ENCODE results near the gene LAMC3.
"Not testable (repeated sequence)": the region's sequence is repeated elsewhere in the genome, so short reads cannot be mapped to it uniquely, and the experiment has no call there.

LAMC3 gene

GRCh38 chr9:130992682-130993032 lies 16.3 kb upstream of the LAMC3 start:
- no peaks in the 10 kb centered on the region for H3K4me1 Mint-ChIP-seq
- DNase-seq = no peak
- no peak overlapping the region for H3K27ac Mint-ChIP-seq
- no peak for ATAC-seq (replicated peaks)
- no peak overlapping the region for H3K4me3 Mint-ChIP-seq
- H3K27me3 Mint-ChIP-seq = peaks cover 6 to 12% of the 10 kb centered on the region in 2 donors
- H3K36me3 Mint-ChIP-seq = no peaks in the 10 kb centered on the region
- H3K9me3 Mint-ChIP-seq = peaks cover 3 to 6% of the 10 kb centered on the region in 2 donors

GRCh38 chr9:130993303-130994030 lies 15.5 kb upstream of the LAMC3 start:
- no peak for ATAC-seq (replicated peaks)
- Mint-ChIP-seq H3K27ac (no peak overlapping the region), H3K27me3 (peaks cover 11 to 12% of the 10 kb centered on the region in 2 donors), H3K36me3 (no peaks in the 10 kb centered on the region), H3K4me3 (no peak overlapping the region), H3K9me3 (peaks cover 2 to 4% of the 10 kb centered on the region in 2 donors), H3K4me1 (no peaks in the 10 kb centered on the region)
- DNase-seq = no peak

GRCh38 chr9:130994135-130995085 lies 14.6 kb upstream of the LAMC3 start:
- no peak for DNase-seq
- Mint-ChIP-seq H3K9me3 (no peaks in the 10 kb centered on the region), H3K4me3 (no peak overlapping the region), H3K4me1 (peaks cover 0 to 2% of the 10 kb centered on the region in 2 donors), H3K27me3 (peaks cover 18 to 20% of the 10 kb centered on the region in 2 donors), H3K36me3 (no peaks in the 10 kb centered on the region), H3K27ac (no peak overlapping the region)
- no peak for ATAC-seq (replicated peaks)

- H3K4me3 Mint-ChIP-seq = no peak overlapping the region
- no peaks in the 10 kb centered on the region for H3K9me3 Mint-ChIP-seq
- no peak overlapping the region for H3K27ac Mint-ChIP-seq
- no peaks in the 10 kb centered on the region for H3K36me3 Mint-ChIP-seq
- peak; percentile 44 to 54 for ATAC-seq (replicated peaks)
- peaks cover 18 to 24% of the 10 kb centered on the region in 2 donors for H3K27me3 Mint-ChIP-seq
- H3K4me1 Mint-ChIP-seq = peaks cover 0 to 2% of the 10 kb centered on the region in 2 donors
- no peak for DNase-seq
Observed at GRCh38 chr9:130995086-130996011, 13.6 kb upstream of the LAMC3 start.

- no peak overlapping the region for H3K27ac Mint-ChIP-seq
- no peak overlapping the region for H3K4me3 Mint-ChIP-seq
- DNase-seq (no peak), ATAC-seq (replicated peaks) (no peak)
- peaks cover 0 to 2% of the 10 kb centered on the region in 2 donors for H3K4me1 Mint-ChIP-seq
- no peaks in the 10 kb centered on the region for H3K9me3 Mint-ChIP-seq
- H3K36me3 Mint-ChIP-seq = no peaks in the 10 kb centered on the region
- H3K27me3 Mint-ChIP-seq = peaks cover 18 to 32% of the 10 kb centered on the region in 2 donors
Observed at GRCh38 chr9:130996205-130996604, 12.8 kb upstream of the LAMC3 start.

GRCh38 chr9:130996676-130997394 lies 12.1 kb upstream of the LAMC3 start:
- peaks cover 0 to 2% of the 10 kb centered on the region in 2 donors for H3K4me1 Mint-ChIP-seq
- no peak overlapping the region for H3K4me3 Mint-ChIP-seq
- H3K9me3 Mint-ChIP-seq = no peaks in the 10 kb centered on the region
- peaks cover 15 to 39% of the 10 kb centered on the region in 2 donors for H3K27me3 Mint-ChIP-seq
- ATAC-seq (replicated peaks) (no peak), DNase-seq (no peak)
- no peak overlapping the region for H3K27ac Mint-ChIP-seq
- H3K36me3 Mint-ChIP-seq = no peaks in the 10 kb centered on the region

GRCh38 chr9:130997395-130997684 lies 11.6 kb upstream of the LAMC3 start:
- Mint-ChIP-seq H3K27me3 (peaks cover 13 to 41% of the 10 kb centered on the region in 2 donors), H3K4me3 (no peak overlapping the region), H3K27ac (no peak overlapping the region), H3K4me1 (peaks cover 0 to 2% of the 10 kb centered on the region in 2 donors), H3K9me3 (no peaks in the 10 kb centered on the region), H3K36me3 (no peaks in the 10 kb centered on the region)
- ATAC-seq (replicated peaks) (no peak), DNase-seq (no peak)

GRCh38 chr9:130997925-130998596 lies 10.9 kb upstream of the LAMC3 start:
- H3K27ac Mint-ChIP-seq = no peak overlapping the region
- H3K9me3 Mint-ChIP-seq = no peaks in the 10 kb centered on the region
- peaks cover 10 to 46% of the 10 kb centered on the region in 2 donors for H3K27me3 Mint-ChIP-seq
- H3K4me1 Mint-ChIP-seq = peaks cover 0 to 2% of the 10 kb centered on the region in 2 donors
- peak; percentile 77 to 82 for ATAC-seq (replicated peaks)
- H3K36me3 Mint-ChIP-seq = no peaks in the 10 kb centered on the region
- no peak overlapping the region for H3K4me3 Mint-ChIP-seq
- DNase-seq = peak; percentile 11

- H3K4me1 Mint-ChIP-seq = peaks cover 0 to 2% of the 10 kb centered on the region in 2 donors
- no peaks in the 10 kb centered on the region for H3K9me3 Mint-ChIP-seq
- H3K27me3 Mint-ChIP-seq = peaks cover 10 to 46% of the 10 kb centered on the region in 2 donors
- no peak overlapping the region for H3K27ac Mint-ChIP-seq
- DNase-seq (no peak), ATAC-seq (replicated peaks) (no peak)
- no peaks in the 10 kb centered on the region for H3K36me3 Mint-ChIP-seq
- H3K4me3 Mint-ChIP-seq = no peak overlapping the region
Observed at GRCh38 chr9:130998597-130999244, 10.3 kb upstream of the LAMC3 start.

- Mint-ChIP-seq H3K9me3 (no peaks in the 10 kb centered on the region), H3K4me3 (no peak overlapping the region), H3K4me1 (peaks cover 0 to 2% of the 10 kb centered on the region in 2 donors), H3K27ac (no peak overlapping the region), H3K36me3 (no peaks in the 10 kb centered on the region), H3K27me3 (peaks cover 8 to 42% of the 10 kb centered on the region in 2 donors)
- DNase-seq (no peak), ATAC-seq (replicated peaks) (no peak)
Observed at GRCh38 chr9:130999245-130999623, 9.7 kb upstream of the LAMC3 start.

GRCh38 chr9:131000526-131000925 lies 8.4 kb upstream of the LAMC3 start:
- H3K4me1 Mint-ChIP-seq; DNase-seq; ATAC-seq (replicated peaks); H3K27ac Mint-ChIP-seq; H3K36me3 Mint-ChIP-seq; H3K9me3 Mint-ChIP-seq; H3K4me3 Mint-ChIP-seq: not testable (repeated sequence)
- peaks cover 6 to 40% of the 10 kb centered on the region in 2 donors for H3K27me3 Mint-ChIP-seq

GRCh38 chr9:131001021-131001420 lies 8.0 kb upstream of the LAMC3 start:
- Mint-ChIP-seq H3K36me3 (no peaks in the 10 kb centered on the region), H3K27ac (no peak overlapping the region), H3K9me3 (no peaks in the 10 kb centered on the region), H3K27me3 (peaks cover 6 to 40% of the 10 kb centered on the region in 2 donors), H3K4me3 (no peak overlapping the region), H3K4me1 (peaks cover 0 to 2% of the 10 kb centered on the region in 2 donors)
- no peak for ATAC-seq (replicated peaks)
- no peak for DNase-seq

- H3K4me1 Mint-ChIP-seq = peaks cover 0 to 2% of the 10 kb centered on the region in 2 donors
- DNase-seq = no peak
- peaks cover 6 to 40% of the 10 kb centered on the region in 2 donors for H3K27me3 Mint-ChIP-seq
- no peaks in the 10 kb centered on the region for H3K36me3 Mint-ChIP-seq
- no peak overlapping the region for H3K27ac Mint-ChIP-seq
- no peak overlapping the region for H3K4me3 Mint-ChIP-seq
- no peaks in the 10 kb centered on the region for H3K9me3 Mint-ChIP-seq
- ATAC-seq (replicated peaks) = no peak
Observed at GRCh38 chr9:131001990-131002389, 7.0 kb upstream of the LAMC3 start.
